ENCODE results near the gene SERPING1.

DNA sequence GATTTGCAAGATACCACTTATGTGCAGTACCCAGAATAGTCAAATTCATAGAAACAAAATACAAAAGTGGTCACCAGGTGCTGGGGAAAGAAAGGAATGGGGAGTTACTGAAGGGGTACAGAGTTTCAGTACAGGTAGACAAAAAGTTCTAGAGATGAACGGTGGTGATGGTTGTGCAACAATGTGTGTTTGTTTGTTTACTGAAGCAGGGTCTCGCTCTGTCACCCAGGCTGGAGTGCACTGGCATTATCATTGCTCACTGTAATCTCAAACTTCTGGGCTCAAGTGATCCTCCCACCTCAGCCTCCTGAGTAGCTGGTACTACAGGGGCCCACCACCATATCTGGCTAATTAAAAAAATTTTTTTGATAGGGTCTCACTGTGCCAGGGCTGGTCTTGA, 42.1 kb upstream of the SERPING1 start:
- TF ChIP-seq ZNF274 (IDR thresholded peaks at IDR 0.05; ENCODE audit: low read depth, low read length) (no peak), YY1 (IDR thresholded peaks at IDR 0.05; ENCODE audit: insufficient read depth, insufficient read length) (no peak), SUZ12 (IDR thresholded peaks at IDR 0.05; ENCODE audit: extremely low read depth, insufficient read depth, insufficient read length) (no peak)

All from NT2/D1 (cell line).